Activated CD8-positive, alpha-beta memory T cell treated with anti-CD3 and anti-CD28 coated beads, Interleukin-2, amount 10 ng/mL, durations not matched to agents 7 days and 5 days (primary cell): ENCODE measurements around the gene TMC7. TPM values are rescaled to one million over a fixed set of nuclear protein-coding genes. Genes with fewer than 3 reads are reported as not detected.
A peak's percentile ranks its signal among the peaks of the same experiment; 100 is the strongest.
"Not testable (repeated sequence)": the region's sequence is repeated elsewhere in the genome, so short reads cannot be mapped to it uniquely, and the experiment has no call there.

ENCODE experiments used
- ATAC-seq: fragments of 150-1000 bp; cut with Tn5 transposase; one replicate; pipeline ENCODE4 v1.10.0; 2021; ENCODE audit warnings: moderate library complexity
- CTCF ChIA-PET: fragments of 350-600 bp; sonication (Branson Sonifier 250); formaldehyde crosslinking; loops from one replicate; lab custom pipeline; 2021; ENCODE audit warnings: antibody characterized with exemption; lab: Charles Lee
- DNase-seq: peaks from one replicate; pipeline ENCODE4 v3.0.0-alpha.2; 2020
- H3K27ac Mint-ChIP-seq: one replicate; pipeline ENCODE4 v1.8.0; 2021; ENCODE audit warnings: mild to moderate bottlenecking, mixed read lengths
- H3K27me3 Mint-ChIP-seq: one replicate; pipeline ENCODE4 v1.8.0; 2021; ENCODE audit warnings: mixed read lengths
- H3K36me3 Mint-ChIP-seq: one replicate; pipeline ENCODE4 v1.8.0; 2021; ENCODE audit warnings: mild to moderate bottlenecking, mixed read lengths
- H3K4me1 Mint-ChIP-seq: one replicate; pipeline ENCODE4 v1.8.0; 2021; ENCODE audit warnings: mixed read lengths
- H3K4me3 Mint-ChIP-seq: one replicate; pipeline ENCODE4 v1.8.0; 2021; ENCODE audit warnings: mild to moderate bottlenecking, moderate library complexity, mixed read lengths
- H3K9me3 Mint-ChIP-seq: one replicate; pipeline ENCODE4 v1.8.0; 2022; ENCODE audit warnings: low read depth, mixed read lengths
- total RNA-seq, 2 experiments: library from RNA; stranded (reverse); gene quantifications; one replicate each; pipeline ENCODE4 v1.2.3, GENCODE V29; 2021

TMC7 gene
- total RNA-seq, 2 experiments from 2014 or later, result not detected

- ATAC-seq, H3K4me1 Mint-ChIP-seq, H3K36me3 Mint-ChIP-seq, H3K27ac Mint-ChIP-seq, DNase-seq, H3K9me3 Mint-ChIP-seq, H3K4me3 Mint-ChIP-seq: not testable (repeated sequence)
- peaks cover 14% of the 10 kb centered on the region for H3K27me3 Mint-ChIP-seq
- CTCF ChIA-PET, result interaction anchor here (1.3 to 1.5 kb wide), 2 partner anchors 13 kb away, joined by 3 to 4 read pairs; no protein-coding TSS in a partner anchor
Measured at GRCh38 chr16:18956658-18957241, 27.0 kb upstream of the TMC7 start.

- Mint-ChIP-seq H3K27ac (no peak overlapping the region), H3K36me3 (no peaks in the 10 kb centered on the region), H3K4me3 (no peak overlapping the region), H3K4me1 (peaks cover 5% of the 10 kb centered on the region), H3K27me3 (peaks cover 16% of the 10 kb centered on the region), H3K9me3 (no peaks in the 10 kb centered on the region)
- CTCF ChIA-PET, result interaction anchor here (0.6 to 2.0 kb wide), 3 partner anchors 8 to 1027 kb away, joined by 3 to 8 read pairs (median 4); no protein-coding TSS in a partner anchor
- ATAC-seq, result no peak
- no peak for DNase-seq
Measured at GRCh38 chr16:18958621-18959029, 25.1 kb upstream of the TMC7 start.

- Mint-ChIP-seq H3K4me1 (peaks cover 5% of the 10 kb centered on the region), H3K36me3 (no peaks in the 10 kb centered on the region), H3K4me3 (no peak overlapping the region), H3K27me3 (peaks cover 16% of the 10 kb centered on the region), H3K9me3 (no peaks in the 10 kb centered on the region), H3K27ac (no peak overlapping the region)
- DNase-seq (no peak), ATAC-seq (no peak)
- CTCF ChIA-PET, result interaction anchor here (1.8 to 2.0 kb wide), 2 partner anchors 8 to 10 kb away, joined by 4 to 8 read pairs; no protein-coding TSS in a partner anchor
Measured at GRCh38 chr16:18959031-18959505, 24.7 kb upstream of the TMC7 start.

GRCh38 chr16:18965555-18965954, 18.2 kb upstream of the TMC7 start:
- H3K4me1 Mint-ChIP-seq, result peaks cover 7% of the 10 kb centered on the region
- H3K4me3 Mint-ChIP-seq, result no peak overlapping the region
- H3K27ac Mint-ChIP-seq, result no peak overlapping the region
- CTCF ChIA-PET, result interaction anchor here (0.6 kb wide), 1 partner anchor 14 kb away, joined by 3 read pairs; no protein-coding TSS in a partner anchor
- DNase-seq (no peak), ATAC-seq (no peak)
- peaks cover 5% of the 10 kb centered on the region for H3K27me3 Mint-ChIP-seq
- H3K9me3 Mint-ChIP-seq, result no peaks in the 10 kb centered on the region
- no peaks in the 10 kb centered on the region for H3K36me3 Mint-ChIP-seq

- Mint-ChIP-seq H3K4me3 (no peak overlapping the region), H3K9me3 (no peaks in the 10 kb centered on the region)
Measured at GRCh38 chr16:18966791-18967190, 16.9 kb upstream of the TMC7 start.

GRCh38 chr16:18969050-18969854, 14.5 kb upstream of the TMC7 start:
- CTCF ChIA-PET, result interaction anchor here (0.8 to 2.1 kb wide), 9 partner anchors 10 to 175 kb away, joined by 3 to 12 read pairs (median 3); partner anchors contain the start of gene ARL6IP1
- Mint-ChIP-seq H3K9me3 (no peaks in the 10 kb centered on the region), H3K27ac (no peak overlapping the region), H3K4me1 (peaks cover 7% of the 10 kb centered on the region), H3K27me3 (peaks cover 13% of the 10 kb centered on the region), H3K4me3 (peak overlapping the region; percentile 57), H3K36me3 (no peaks in the 10 kb centered on the region)
- ATAC-seq, result peak; percentile 91
- peak; percentile 86 for DNase-seq

More at GRCh38 chr16:18966791-18967190, 16.9 kb upstream of the TMC7 start:
- DNase-seq (no peak), ATAC-seq (no peak)
- Mint-ChIP-seq H3K27ac (no peak overlapping the region), H3K27me3 (peaks cover 11% of the 10 kb centered on the region), H3K36me3 (no peaks in the 10 kb centered on the region), H3K4me1 (peaks cover 7% of the 10 kb centered on the region)
- CTCF ChIA-PET, result interaction anchor here (1.4 to 2.3 kb wide), 3 partner anchors 22 to 166 kb away, joined by 3 to 8 read pairs (median 4); partner anchors contain the start of gene ARL6IP1

- Mint-ChIP-seq H3K9me3 (no peaks in the 10 kb centered on the region), H3K4me1 (peaks cover 7% of the 10 kb centered on the region), H3K4me3 (no peak overlapping the region), H3K36me3 (no peaks in the 10 kb centered on the region), H3K27me3 (peaks cover 13% of the 10 kb centered on the region), H3K27ac (no peak overlapping the region)
- no peak for ATAC-seq
- CTCF ChIA-PET, result interaction anchor here (0.8 to 2.1 kb wide), 7 partner anchors 11 to 176 kb away, joined by 3 to 12 read pairs (median 4); partner anchors contain the start of gene ARL6IP1
- DNase-seq, result no peak
Measured at GRCh38 chr16:18969855-18970240, 13.9 kb upstream of the TMC7 start.

GRCh38 chr16:18975109-18975508, 8.6 kb upstream of the TMC7 start:
- Mint-ChIP-seq H3K36me3 (no peaks in the 10 kb centered on the region), H3K27me3 (peaks cover 33% of the 10 kb centered on the region), H3K9me3 (no peaks in the 10 kb centered on the region), H3K27ac (no peak overlapping the region), H3K4me3 (no peak overlapping the region), H3K4me1 (no peaks in the 10 kb centered on the region)
- DNase-seq (no peak), ATAC-seq (no peak)
- CTCF ChIA-PET, result interaction anchor here (1.2 kb wide), 1 partner anchor 8 kb away, joined by 3 read pairs; no protein-coding TSS in a partner anchor

GRCh38 chr16:18979936-18980335, 3.8 kb upstream of the TMC7 start:
- Mint-ChIP-seq H3K4me3 (no peak overlapping the region), H3K27ac (no peak overlapping the region), H3K27me3 (peaks cover 47% of the 10 kb centered on the region), H3K9me3 (no peaks in the 10 kb centered on the region), H3K36me3 (no peaks in the 10 kb centered on the region), H3K4me1 (peaks cover 3% of the 10 kb centered on the region)
- CTCF ChIA-PET, result no interaction called here
- ATAC-seq (no peak), DNase-seq (no peak)

GRCh38 chr16:18984435-18985005, 786 bp downstream of the TMC7 start:
- Mint-ChIP-seq H3K36me3 (no peaks in the 10 kb centered on the region), H3K4me1 (peaks cover 3% of the 10 kb centered on the region), H3K27ac (no peak overlapping the region), H3K27me3 (peaks cover 34% of the 10 kb centered on the region), H3K9me3 (no peaks in the 10 kb centered on the region), H3K4me3 (no peak overlapping the region)
- no peak for DNase-seq
- CTCF ChIA-PET, result interaction anchor here (1.8 kb wide), 1 partner anchor 86 kb away, joined by 5 read pairs; no protein-coding TSS in a partner anchor
- no peak for ATAC-seq

GRCh38 chr16:18985256-18985655, 1.5 kb downstream of the TMC7 start:
- not testable (repeated sequence) for H3K36me3 Mint-ChIP-seq, H3K4me1 Mint-ChIP-seq, H3K4me3 Mint-ChIP-seq, ATAC-seq, DNase-seq, H3K27ac Mint-ChIP-seq, H3K9me3 Mint-ChIP-seq
- H3K27me3 Mint-ChIP-seq, result peaks cover 34% of the 10 kb centered on the region
- CTCF ChIA-PET, result interaction anchor here (0.7 kb wide), 1 partner anchor 190 kb away, joined by 3 read pairs; no protein-coding TSS in a partner anchor

- CTCF ChIA-PET, DNase-seq, H3K36me3 Mint-ChIP-seq, ATAC-seq, H3K9me3 Mint-ChIP-seq, H3K4me3 Mint-ChIP-seq, H3K4me1 Mint-ChIP-seq, H3K27ac Mint-ChIP-seq: not testable (repeated sequence)
- H3K27me3 Mint-ChIP-seq, result peaks cover 12% of the 10 kb centered on the region
Measured at GRCh38 chr16:18991731-18992130, 8.0 kb downstream of the TMC7 start.

- ATAC-seq, H3K36me3 Mint-ChIP-seq, H3K27ac Mint-ChIP-seq, H3K9me3 Mint-ChIP-seq, H3K4me3 Mint-ChIP-seq, H3K4me1 Mint-ChIP-seq, DNase-seq, CTCF ChIA-PET: not testable (repeated sequence)
- H3K27me3 Mint-ChIP-seq, result peaks cover 12% of the 10 kb centered on the region
Measured at GRCh38 chr16:18993531-18993930, 9.8 kb downstream of the TMC7 start.
